ENCODE measurements around the gene LMAN1L. TPM values are rescaled to one million over a fixed set of nuclear protein-coding genes. Genes with fewer than 3 reads are reported as not detected.

The LMAN1L gene
- total RNA-seq, 2 donors from 2014 or later, result 0.53 to 0.72 TPM

DNA sequence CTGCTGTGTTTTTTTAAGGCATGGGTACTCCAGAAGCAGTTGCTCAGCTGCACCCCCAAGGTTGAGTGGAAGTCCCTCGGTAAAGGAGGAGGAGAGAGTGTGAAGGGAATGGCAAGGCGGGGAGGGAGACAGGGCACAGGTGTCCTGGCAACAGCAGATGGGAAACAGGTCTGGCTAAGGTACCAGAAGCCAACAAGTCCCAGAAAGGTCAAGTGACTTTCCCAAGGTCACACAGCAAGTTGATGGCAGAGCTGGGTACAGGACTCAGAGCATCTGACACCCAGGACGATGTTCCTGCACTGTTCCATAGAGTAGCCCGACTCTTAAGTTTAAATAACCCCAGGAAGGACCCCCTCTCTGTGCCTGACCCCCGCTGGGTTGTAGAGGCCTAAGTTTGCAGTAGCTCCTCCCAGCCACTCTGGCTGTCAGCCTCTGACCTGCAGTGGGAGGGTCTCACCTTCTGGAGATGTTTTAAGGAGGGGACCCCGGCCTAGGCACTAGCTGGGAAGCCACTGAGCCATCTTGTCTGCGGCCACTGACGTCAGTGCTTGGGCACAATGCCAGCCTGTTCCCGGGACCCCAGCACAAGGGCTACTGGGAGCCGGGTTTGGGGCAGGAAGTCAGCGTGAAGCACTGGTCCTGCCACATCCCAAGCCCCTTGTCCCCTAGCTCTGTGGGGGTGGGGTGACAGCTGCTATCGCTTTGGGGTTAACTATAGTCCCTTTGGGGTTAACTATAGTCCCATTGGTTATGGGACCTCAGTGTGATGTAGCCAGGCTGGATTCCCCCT, 20.2 kb upstream of the LMAN1L start:
- Mint-ChIP-seq H3K27me3 (ENCODE audit: low read depth) (no peaks in the 10 kb centered on the region), H3K4me3 (peak overlapping the region; percentile 49 to 90), H3K4me1 (ENCODE audit: low read depth) (peaks cover 92% of the 10 kb centered on the region), H3K36me3 (ENCODE audit: insufficient read depth in 2 of 2) (peaks cover 4 to 17% of the 10 kb centered on the region in 2 donors), H3K9me3 (no peaks in the 10 kb centered on the region), H3K27ac (peak overlapping the region; percentile 57)
- no peak for DNase-seq
- ATAC-seq (replicated peaks in 1 of 2), result no peak

- peak; percentile 70 to 76 for DNase-seq
- H3K4me3 Mint-ChIP-seq, result peak overlapping the region; percentile 49 to 90
- no peaks in the 10 kb centered on the region for H3K9me3 Mint-ChIP-seq
- H3K27ac Mint-ChIP-seq, result peak overlapping the region; percentile 57
- H3K4me1 Mint-ChIP-seq (ENCODE audit: low read depth), result peaks cover 91% of the 10 kb centered on the region
- H3K27me3 Mint-ChIP-seq (ENCODE audit: low read depth), result no peaks in the 10 kb centered on the region
- peak; percentile 20 to 22 for ATAC-seq (replicated peaks in 1 of 2)
- peaks cover 4 to 20% of the 10 kb centered on the region in 2 donors for H3K36me3 Mint-ChIP-seq (ENCODE audit: insufficient read depth in 2 of 2)
Observed at GRCh38 chr15:74793135-74794028, 19.3 kb upstream of the LMAN1L start.

GRCh38 chr15:74794248-74794969, 18.2 kb upstream of the LMAN1L start:
- peaks cover 4 to 20% of the 10 kb centered on the region in 2 donors for H3K36me3 Mint-ChIP-seq (ENCODE audit: insufficient read depth in 2 of 2)
- H3K4me1 Mint-ChIP-seq (ENCODE audit: low read depth), result peaks cover 88% of the 10 kb centered on the region
- DNase-seq (no peak), ATAC-seq (replicated peaks in 1 of 2) (peak; percentile 36 to 58)
- no peaks in the 10 kb centered on the region for H3K9me3 Mint-ChIP-seq
- no peaks in the 10 kb centered on the region for H3K27me3 Mint-ChIP-seq (ENCODE audit: low read depth)
- peak overlapping the region; percentile 98 for H3K27ac Mint-ChIP-seq
- peak overlapping the region; percentile 53 to 67 for H3K4me3 Mint-ChIP-seq

DNA sequence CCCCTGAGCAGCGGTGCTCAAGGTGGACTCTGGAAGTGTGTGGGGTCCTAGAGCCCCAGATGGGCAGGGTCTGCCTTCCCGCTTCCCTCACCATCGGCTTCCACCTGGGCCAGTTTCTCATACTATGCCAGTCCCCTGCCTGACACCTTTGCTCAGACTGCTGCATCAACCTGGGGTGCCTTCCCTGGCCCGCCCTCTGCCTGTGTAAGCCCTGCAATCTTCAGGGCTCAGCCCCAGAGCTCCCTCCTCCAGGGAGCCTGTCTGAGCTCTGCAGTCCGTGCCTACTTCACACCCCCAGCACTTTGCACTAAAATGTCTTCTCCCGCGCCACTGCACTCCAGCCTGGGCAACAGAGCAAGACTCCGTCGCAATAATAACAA, 17.7 kb upstream of the LMAN1L start:
- peaks cover 88% of the 10 kb centered on the region for H3K4me1 Mint-ChIP-seq (ENCODE audit: low read depth)

DNA sequence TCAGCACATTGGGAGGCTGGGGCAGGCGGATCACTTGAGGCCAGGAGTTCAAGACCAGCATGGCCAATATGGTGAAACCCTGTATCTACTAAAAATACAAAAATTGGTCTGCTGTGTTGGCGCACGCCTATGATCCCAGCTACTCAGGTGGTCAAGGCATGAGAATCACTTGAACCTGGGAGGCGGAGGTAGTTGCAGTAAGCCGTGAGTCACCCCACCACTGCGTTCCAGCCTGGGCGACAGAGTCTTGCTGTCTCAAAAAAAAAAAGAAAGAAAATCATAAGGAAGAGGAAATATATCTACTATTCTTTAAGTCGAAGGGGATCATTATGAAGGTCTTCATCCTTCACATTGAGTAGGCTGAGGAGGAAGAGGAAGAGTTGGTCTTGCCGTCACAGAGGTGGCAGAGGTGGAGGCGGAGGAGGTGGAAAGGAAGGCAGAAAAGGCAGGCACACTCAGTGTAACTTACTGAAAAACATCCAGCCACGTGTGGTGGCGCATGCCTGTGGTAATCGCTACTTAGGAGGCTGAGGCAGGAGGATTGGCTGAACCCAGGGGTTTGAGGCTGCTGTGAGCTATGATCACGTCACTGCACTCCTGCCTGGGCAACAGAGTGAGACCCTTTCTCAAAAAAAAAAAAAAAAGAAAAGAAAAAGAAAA, 16.5 kb upstream of the LMAN1L start:
- H3K4me3 Mint-ChIP-seq, result peak overlapping the region; percentile 63 to 87
- no peaks in the 10 kb centered on the region for H3K9me3 Mint-ChIP-seq
- peak overlapping the region; percentile 98 for H3K27ac Mint-ChIP-seq
- DNase-seq, result peak; percentile 51 to 59
- peaks cover 4 to 18% of the 10 kb centered on the region in 2 donors for H3K36me3 Mint-ChIP-seq (ENCODE audit: insufficient read depth in 2 of 2)
- H3K27me3 Mint-ChIP-seq (ENCODE audit: low read depth), result no peaks in the 10 kb centered on the region
- peak; percentile 31 to 37 for ATAC-seq (replicated peaks in 1 of 2)
- peaks cover 80% of the 10 kb centered on the region for H3K4me1 Mint-ChIP-seq (ENCODE audit: low read depth)

More for the DNA sequence above, 17.7 kb upstream of the LMAN1L start:
- DNase-seq (no peak), ATAC-seq (replicated peaks in 1 of 2) (no peak)
- H3K36me3 Mint-ChIP-seq (ENCODE audit: insufficient read depth in 2 of 2), result peaks cover 4 to 20% of the 10 kb centered on the region in 2 donors
- peak overlapping the region; percentile 53 to 67 for H3K4me3 Mint-ChIP-seq
- H3K9me3 Mint-ChIP-seq, result no peaks in the 10 kb centered on the region
- H3K27me3 Mint-ChIP-seq (ENCODE audit: low read depth), result no peaks in the 10 kb centered on the region
- peak overlapping the region; percentile 98 for H3K27ac Mint-ChIP-seq

DNA sequence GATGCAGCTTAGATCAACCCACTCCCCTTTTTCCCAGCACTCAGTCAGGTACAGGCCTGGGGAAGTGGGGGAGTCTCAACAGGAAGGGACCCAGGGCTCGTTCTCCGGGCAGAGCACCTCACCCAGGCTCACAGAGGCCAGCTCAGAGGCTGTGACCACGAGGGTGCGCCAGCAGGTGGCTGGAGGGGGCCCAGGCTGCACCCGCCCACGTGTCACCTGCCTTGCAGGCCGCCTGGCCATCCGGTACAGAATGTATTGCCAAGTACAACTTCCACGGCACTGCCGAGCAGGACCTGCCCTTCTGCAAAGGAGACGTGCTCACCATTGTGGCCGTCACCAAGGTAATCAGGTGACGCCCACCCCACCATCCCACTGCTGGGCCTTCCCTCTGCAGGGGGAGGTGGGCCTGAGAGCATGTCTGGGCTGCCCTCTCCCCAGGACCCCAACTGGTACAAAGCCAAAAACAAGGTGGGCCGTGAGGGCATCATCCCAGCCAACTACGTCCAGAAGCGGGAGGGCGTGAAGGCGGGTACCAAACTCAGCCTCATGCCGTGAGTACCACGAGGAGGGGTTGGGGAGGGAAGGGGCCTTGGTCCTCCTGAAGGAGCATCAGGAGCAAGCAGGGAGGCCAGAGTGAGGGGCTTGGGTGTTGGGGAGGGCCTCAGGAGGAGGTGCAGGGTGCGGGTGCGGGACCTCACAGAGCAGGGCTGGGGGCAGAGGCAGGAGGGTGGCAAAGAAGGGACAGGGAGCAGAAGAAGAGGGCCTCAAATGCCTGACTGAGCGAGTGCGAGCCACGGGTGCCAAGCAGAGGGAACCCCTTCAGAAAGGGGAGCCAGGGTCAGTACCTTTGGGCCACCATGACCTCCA, 14.0 kb upstream of the LMAN1L start:
- Mint-ChIP-seq H3K9me3 (no peaks in the 10 kb centered on the region), H3K36me3 (ENCODE audit: insufficient read depth in 2 of 2) (peaks cover 0 to 18% of the 10 kb centered on the region in 2 donors), H3K4me3 (peak overlapping the region in 1 of 2 donors; percentile 28), H3K27ac (peak overlapping the region; percentile 71), H3K27me3 (ENCODE audit: low read depth) (no peaks in the 10 kb centered on the region), H3K4me1 (ENCODE audit: low read depth) (peaks cover 55% of the 10 kb centered on the region)
- no peak for DNase-seq
- no peak for ATAC-seq (replicated peaks in 1 of 2)

DNA sequence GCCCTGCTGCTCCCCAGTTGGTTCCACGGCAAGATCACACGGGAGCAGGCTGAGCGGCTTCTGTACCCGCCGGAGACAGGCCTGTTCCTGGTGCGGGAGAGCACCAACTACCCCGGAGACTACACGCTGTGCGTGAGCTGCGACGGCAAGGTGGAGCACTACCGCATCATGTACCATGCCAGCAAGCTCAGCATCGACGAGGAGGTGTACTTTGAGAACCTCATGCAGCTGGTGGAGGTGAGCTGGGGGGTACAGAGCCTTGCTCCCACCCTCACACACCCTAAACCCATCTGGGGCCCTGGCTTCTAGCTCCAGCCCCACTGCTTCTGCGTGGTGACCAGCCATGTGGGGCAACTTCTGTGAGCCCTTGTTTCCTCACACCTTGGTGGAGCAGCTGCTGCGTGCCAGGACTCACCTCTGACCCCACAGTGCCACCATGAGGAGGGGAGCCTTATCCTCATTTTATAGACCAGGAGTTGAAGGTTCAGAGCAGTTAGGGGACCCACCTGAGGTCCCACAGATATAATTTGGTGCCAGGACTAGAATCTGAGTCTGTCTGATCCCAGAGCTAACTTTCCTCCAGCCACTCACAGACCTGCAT, 13.3 kb upstream of the LMAN1L start:
- Mint-ChIP-seq H3K27me3 (ENCODE audit: low read depth) (no peaks in the 10 kb centered on the region), H3K27ac (peak overlapping the region; percentile 70), H3K36me3 (ENCODE audit: insufficient read depth in 2 of 2) (peaks cover 5 to 23% of the 10 kb centered on the region in 2 donors), H3K4me3 (peak overlapping the region in 1 of 2 donors; percentile 63), H3K4me1 (ENCODE audit: low read depth) (peaks cover 51% of the 10 kb centered on the region), H3K9me3 (no peaks in the 10 kb centered on the region)
- ATAC-seq (replicated peaks in 1 of 2) (peak; percentile 23 to 35), DNase-seq (no peak)

DNA sequence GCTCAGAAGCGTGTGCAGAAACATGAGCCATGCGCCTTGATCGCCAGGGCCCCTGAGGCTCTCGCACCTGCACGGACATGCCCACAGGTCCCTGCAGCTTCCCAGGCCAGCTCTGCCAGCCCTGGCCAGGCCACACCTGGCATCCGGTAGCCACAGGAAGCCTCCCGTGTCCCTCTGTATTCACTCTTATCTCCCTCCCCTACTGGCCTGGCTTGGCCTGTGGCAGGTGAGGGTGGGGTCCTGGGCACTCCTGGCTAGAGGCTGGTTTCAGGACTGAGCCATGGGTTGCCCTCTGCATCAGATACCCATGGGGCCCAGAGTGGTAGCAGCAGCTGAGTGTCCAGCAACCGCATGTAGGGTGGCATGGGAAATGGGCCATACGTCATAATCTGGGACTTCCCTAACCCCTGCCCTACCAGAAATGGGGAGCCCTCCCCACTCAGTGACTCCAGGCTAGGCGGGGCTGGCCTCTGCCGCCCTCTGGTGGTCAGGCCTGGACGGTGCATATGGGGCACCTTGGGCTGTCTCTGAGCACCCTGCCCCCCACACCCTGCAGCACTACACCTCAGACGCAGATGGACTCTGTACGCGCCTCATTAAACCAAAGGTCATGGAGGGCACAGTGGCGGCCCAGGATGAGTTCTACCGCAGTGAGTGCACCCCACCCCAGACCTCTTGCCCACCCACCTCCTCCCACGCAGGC, 12.6 kb upstream of the LMAN1L start:
- ATAC-seq (replicated peaks in 1 of 2), result peak; percentile 85 to 88
- H3K4me1 Mint-ChIP-seq (ENCODE audit: low read depth), result peaks cover 48% of the 10 kb centered on the region
- H3K36me3 Mint-ChIP-seq (ENCODE audit: insufficient read depth in 2 of 2), result peaks cover 5 to 25% of the 10 kb centered on the region in 2 donors
- peak; percentile 85 to 91 for DNase-seq
- H3K4me3 Mint-ChIP-seq, result peak overlapping the region in 1 of 2 donors; percentile 63
- H3K27me3 Mint-ChIP-seq (ENCODE audit: low read depth), result no peaks in the 10 kb centered on the region
- peak overlapping the region; percentile 80 for H3K27ac Mint-ChIP-seq
- H3K9me3 Mint-ChIP-seq, result no peaks in the 10 kb centered on the region

DNA sequence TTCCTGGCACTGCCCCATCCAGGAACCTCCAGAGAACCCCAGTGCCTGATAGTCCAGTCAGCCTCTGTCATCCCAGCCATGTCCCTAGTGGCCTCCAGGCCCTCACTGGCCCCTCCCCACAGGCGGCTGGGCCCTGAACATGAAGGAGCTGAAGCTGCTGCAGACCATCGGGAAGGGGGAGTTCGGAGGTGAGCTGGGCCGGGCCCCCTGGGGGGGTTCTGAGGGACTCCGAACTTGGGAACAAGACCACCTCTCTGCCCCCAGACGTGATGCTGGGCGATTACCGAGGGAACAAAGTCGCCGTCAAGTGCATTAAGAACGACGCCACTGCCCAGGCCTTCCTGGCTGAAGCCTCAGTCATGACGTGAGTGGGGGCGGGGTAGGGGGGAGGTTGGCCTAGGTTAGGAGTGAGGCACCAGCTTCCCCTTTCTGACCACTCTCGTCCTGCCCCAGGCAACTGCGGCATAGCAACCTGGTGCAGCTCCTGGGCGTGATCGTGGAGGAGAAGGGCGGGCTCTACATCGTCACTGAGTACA, 12.0 kb upstream of the LMAN1L start:
- ATAC-seq (replicated peaks in 1 of 2) (no peak), DNase-seq (no peak)
- H3K4me3 Mint-ChIP-seq, result no peak overlapping the region
- peaks cover 5 to 25% of the 10 kb centered on the region in 2 donors for H3K36me3 Mint-ChIP-seq (ENCODE audit: insufficient read depth in 2 of 2)
- H3K4me1 Mint-ChIP-seq (ENCODE audit: low read depth), result peaks cover 43% of the 10 kb centered on the region
- no peaks in the 10 kb centered on the region for H3K27me3 Mint-ChIP-seq (ENCODE audit: low read depth)
- peak overlapping the region; percentile 80 for H3K27ac Mint-ChIP-seq
- H3K9me3 Mint-ChIP-seq, result no peaks in the 10 kb centered on the region

GRCh38 chr15:74801311-74801997, 11.2 kb upstream of the LMAN1L start:
- ATAC-seq (replicated peaks in 1 of 2), result no peak
- peaks cover 5 to 20% of the 10 kb centered on the region in 2 donors for H3K36me3 Mint-ChIP-seq (ENCODE audit: insufficient read depth in 2 of 2)
- no peaks in the 10 kb centered on the region for H3K27me3 Mint-ChIP-seq (ENCODE audit: low read depth)
- H3K9me3 Mint-ChIP-seq, result no peaks in the 10 kb centered on the region
- peaks cover 38% of the 10 kb centered on the region for H3K4me1 Mint-ChIP-seq (ENCODE audit: low read depth)
- no peak overlapping the region for H3K4me3 Mint-ChIP-seq
- H3K27ac Mint-ChIP-seq, result no peak overlapping the region
- DNase-seq, result no peak
